ENCODE measurements around the gene NCS1. TPM values are rescaled to one million over a fixed set of nuclear protein-coding genes. Genes with fewer than 3 reads are reported as not detected.
A peak's percentile ranks its signal among the peaks of the same experiment; 100 is the strongest.

Gene NCS1
- total RNA-seq, 1 donor from 2014 or later = 32.8 TPM

DNA sequence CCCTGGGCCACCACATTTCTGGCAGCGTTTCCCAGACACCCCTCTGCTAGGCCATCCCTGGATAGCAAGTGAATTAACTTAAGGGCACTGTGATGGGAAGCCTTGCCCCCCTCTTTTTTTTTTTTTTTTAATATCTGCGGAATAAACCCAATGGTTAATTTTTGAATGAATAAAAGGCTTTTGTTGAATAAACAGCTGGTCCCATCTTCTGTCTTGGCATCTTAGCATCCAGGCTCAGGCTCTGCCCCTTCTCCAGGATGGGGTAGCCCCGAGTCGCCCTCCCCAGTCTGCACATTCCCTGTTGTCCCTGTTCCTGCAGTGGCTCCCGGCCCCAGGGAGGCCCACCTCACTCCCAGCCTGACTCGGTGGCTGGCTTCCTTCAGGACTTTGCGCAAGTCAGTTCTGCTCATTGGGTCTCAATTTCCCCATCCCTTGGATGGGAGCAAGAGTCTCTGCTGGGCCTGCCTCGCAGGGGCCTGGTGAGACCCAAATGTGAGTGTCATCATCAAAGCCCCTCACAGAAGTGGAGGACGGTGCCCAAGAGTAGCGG, 64.3 kb downstream of the NCS1 start:
- no peak for DNase-seq (ENCODE audit: extremely low spot score, unreplicated experiment)
- H3K9me3 Mint-ChIP-seq = no peaks in the 10 kb centered on the region
- H3K27ac Mint-ChIP-seq = no peak overlapping the region
- peaks cover 16% of the 10 kb centered on the region for H3K4me1 Mint-ChIP-seq (ENCODE audit: unreplicated experiment)
- no peaks in the 10 kb centered on the region for H3K27me3 Mint-ChIP-seq
- H3K4me3 Mint-ChIP-seq = no peak overlapping the region
- peaks cover 3% of the 10 kb centered on the region for H3K36me3 Mint-ChIP-seq
- TF ChIP-seq, protein P1, sequence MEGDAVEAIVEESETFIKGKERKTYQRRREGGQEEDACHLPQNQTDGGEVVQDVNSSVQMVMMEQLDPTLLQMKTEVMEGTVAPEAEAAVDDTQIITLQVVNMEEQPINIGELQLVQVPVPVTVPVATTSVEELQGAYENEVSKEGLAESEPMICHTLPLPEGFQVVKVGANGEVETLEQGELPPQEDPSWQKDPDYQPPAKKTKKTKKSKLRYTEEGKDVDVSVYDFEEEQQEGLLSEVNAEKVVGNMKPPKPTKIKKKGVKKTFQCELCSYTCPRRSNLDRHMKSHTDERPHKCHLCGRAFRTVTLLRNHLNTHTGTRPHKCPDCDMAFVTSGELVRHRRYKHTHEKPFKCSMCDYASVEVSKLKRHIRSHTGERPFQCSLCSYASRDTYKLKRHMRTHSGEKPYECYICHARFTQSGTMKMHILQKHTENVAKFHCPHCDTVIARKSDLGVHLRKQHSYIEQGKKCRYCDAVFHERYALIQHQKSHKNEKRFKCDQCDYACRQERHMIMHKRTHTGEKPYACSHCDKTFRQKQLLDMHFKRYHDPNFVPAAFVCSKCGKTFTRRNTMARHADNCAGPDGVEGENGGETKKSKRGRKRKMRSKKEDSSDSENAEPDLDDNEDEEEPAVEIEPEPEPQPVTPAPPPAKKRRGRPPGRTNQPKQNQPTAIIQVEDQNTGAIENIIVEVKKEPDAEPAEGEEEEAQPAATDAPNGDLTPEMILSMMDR (conservative IDR thresholded peaks at IDR 0.05) = no peak

GRCh38 chr9:130237076-130237475, 64.9 kb downstream of the NCS1 start:
- Mint-ChIP-seq H3K36me3 (peaks cover 3% of the 10 kb centered on the region), H3K4me1 (ENCODE audit: unreplicated experiment) (peaks cover 16% of the 10 kb centered on the region), H3K27me3 (no peaks in the 10 kb centered on the region), H3K27ac (peak overlapping the region; percentile 62), H3K9me3 (no peaks in the 10 kb centered on the region), H3K4me3 (no peak overlapping the region)
- TF ChIP-seq, protein P1 (conservative IDR thresholded peaks at IDR 0.05) = no peak
- DNase-seq (ENCODE audit: extremely low spot score, unreplicated experiment) = no peak

DNA sequence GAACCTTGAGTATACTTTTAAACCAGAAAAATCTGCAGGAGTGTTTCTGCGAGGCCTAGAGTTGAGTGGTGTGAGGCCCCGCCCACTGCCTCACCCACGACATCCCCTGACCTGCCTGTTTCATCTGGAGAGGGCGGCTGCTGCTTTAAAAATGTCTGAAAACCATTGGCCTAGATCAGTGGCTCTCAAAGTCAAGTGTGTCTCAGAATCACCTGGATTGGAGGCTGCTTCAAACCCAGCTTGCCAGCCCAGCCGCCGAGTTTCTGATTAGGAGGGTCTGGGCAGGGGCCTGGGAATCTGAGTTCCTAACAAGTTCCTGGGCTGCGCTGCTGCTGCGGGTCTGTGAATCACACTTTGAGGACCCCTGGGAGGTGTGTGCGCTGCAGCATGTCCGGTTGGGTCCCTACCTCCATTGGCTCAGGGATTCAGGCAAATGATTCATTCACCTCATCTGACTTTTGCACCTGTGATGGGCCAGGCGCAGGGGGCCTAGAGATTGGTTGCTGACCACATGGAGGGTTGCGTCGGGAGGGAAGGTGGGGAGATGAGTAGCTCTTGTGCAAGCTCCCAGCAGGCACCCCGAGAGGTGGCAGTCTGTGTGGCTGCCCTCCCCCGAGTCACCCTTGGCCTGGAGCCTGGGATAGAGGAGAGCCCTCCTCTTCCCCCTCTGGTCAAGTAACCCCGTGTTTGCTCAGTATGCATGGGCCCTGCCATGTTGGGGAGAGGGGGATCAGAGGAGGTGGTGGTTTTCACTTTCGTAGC, 65.7 kb downstream of the NCS1 start:
- Mint-ChIP-seq H3K27ac (no peak overlapping the region), H3K9me3 (no peaks in the 10 kb centered on the region), H3K4me3 (no peak overlapping the region), H3K27me3 (no peaks in the 10 kb centered on the region), H3K36me3 (peaks cover 3% of the 10 kb centered on the region), H3K4me1 (ENCODE audit: unreplicated experiment) (peaks cover 19% of the 10 kb centered on the region)
- no peak for DNase-seq (ENCODE audit: extremely low spot score, unreplicated experiment)
- TF ChIP-seq, protein P1 (conservative IDR thresholded peaks at IDR 0.05) = no peak

DNA sequence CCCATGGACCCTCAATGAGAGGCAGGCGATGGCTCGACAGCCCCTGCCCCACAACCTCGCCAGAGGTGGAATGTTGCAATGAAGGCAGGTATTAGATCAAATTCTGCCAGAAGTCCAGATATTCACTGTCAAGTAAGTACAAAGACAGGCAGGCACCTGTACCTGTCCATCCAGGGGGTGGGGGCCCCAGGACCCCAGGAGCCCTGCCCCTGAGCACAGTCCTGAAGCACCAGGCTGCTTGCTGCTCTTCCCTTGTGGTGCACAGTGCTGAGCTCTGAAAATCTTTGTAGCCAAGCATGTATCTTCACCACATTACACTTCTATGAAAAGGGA, 67.1 kb downstream of the NCS1 start:
- H3K27ac Mint-ChIP-seq = no peak overlapping the region
- no peaks in the 10 kb centered on the region for H3K36me3 Mint-ChIP-seq

DNA sequence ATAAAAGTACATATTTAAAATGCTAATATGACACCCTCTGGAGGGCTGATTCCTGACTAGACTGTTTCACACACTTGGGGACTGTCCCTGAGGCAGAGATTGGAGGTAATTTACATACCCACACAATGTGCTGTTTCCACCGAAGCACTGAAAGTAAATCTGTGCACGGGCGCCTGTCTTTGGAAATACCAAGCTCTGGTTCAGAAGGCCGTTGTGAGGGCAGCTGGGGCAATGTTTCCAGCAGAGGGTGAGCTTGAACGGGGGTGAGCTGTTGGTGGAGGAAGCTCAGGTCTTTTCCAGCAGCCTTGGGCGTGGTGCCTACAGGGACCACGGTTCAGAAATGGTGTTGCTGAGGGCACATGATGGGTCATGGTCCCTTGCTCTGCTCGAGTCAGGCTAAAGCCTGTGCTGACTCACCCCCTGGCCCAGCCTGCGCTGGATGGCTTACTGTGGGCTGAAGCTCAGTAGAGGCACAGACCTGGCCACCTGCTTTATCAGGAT, 67.6 kb downstream of the NCS1 start:
- H3K36me3 Mint-ChIP-seq = no peaks in the 10 kb centered on the region
- H3K9me3 Mint-ChIP-seq = no peaks in the 10 kb centered on the region
- DNase-seq (ENCODE audit: extremely low spot score, unreplicated experiment) = no peak
- H3K27ac Mint-ChIP-seq = no peak overlapping the region
- no peak overlapping the region for H3K4me3 Mint-ChIP-seq
- no peaks in the 10 kb centered on the region for H3K27me3 Mint-ChIP-seq
- TF ChIP-seq, protein P1 (conservative IDR thresholded peaks at IDR 0.05) = no peak
- peaks cover 25% of the 10 kb centered on the region for H3K4me1 Mint-ChIP-seq (ENCODE audit: unreplicated experiment)

More for the DNA sequence above, 67.1 kb downstream of the NCS1 start:
- Mint-ChIP-seq H3K4me1 (ENCODE audit: unreplicated experiment) (peaks cover 25% of the 10 kb centered on the region), H3K27me3 (no peaks in the 10 kb centered on the region), H3K4me3 (no peak overlapping the region), H3K9me3 (no peaks in the 10 kb centered on the region)
- TF ChIP-seq, protein P1 (conservative IDR thresholded peaks at IDR 0.05) = no peak
- no peak for DNase-seq (ENCODE audit: extremely low spot score, unreplicated experiment)
